ENCODE measurements around the gene ZFPM1.
A peak's percentile ranks its signal among the peaks of the same experiment; 100 is the strongest.

The ZFPM1 gene

GRCh38 chr16:88550246-88550661 is 97.2 kb downstream of the ZFPM1 start:
- Histone ChIP-seq H3K4me2 (no peak overlapping the region), H3K4me3 (IDR thresholded peaks at IDR 0.05; ENCODE audit: insufficient read depth, low read depth, low read length) (no peak overlapping the region), H2AFZ (ENCODE audit: low read depth) (no peak overlapping the region), H3K27me3 (ENCODE audit: insufficient read depth, low read depth) (peaks cover 40% of the 10 kb centered on the region), H3K4me1 (ENCODE audit: low read depth, poor library complexity, severe bottlenecking) (peaks cover 25% of the 10 kb centered on the region), H3K79me2 (ENCODE audit: insufficient read depth, low read depth) (no peaks in the 10 kb centered on the region), H3K27ac (no peak overlapping the region), H4K20me1 (ENCODE audit: insufficient read depth) (no peaks in the 10 kb centered on the region), H3K36me3 (ENCODE audit: insufficient read depth) (no peaks in the 10 kb centered on the region), H3K9ac (no peak overlapping the region)
- no peak for TF ChIP-seq CTCF (conservative IDR thresholded peaks at IDR 0.05; ENCODE audit: low read depth, low read length)

- peaks cover 30% of the 10 kb centered on the region for H3K4me1 ChIP-seq (ENCODE audit: low read depth, poor library complexity, severe bottlenecking)
- H3K4me3 ChIP-seq (IDR thresholded peaks at IDR 0.05; ENCODE audit: insufficient read depth, low read depth, low read length) = no peak overlapping the region
- no peak overlapping the region; the same call in 1 of the 2 replicates for H2AFZ ChIP-seq (ENCODE audit: low read depth)
- no peaks in the 10 kb centered on the region for H4K20me1 ChIP-seq (ENCODE audit: insufficient read depth)
- peak overlapping the region; percentile 32; the same call in 1 of the 2 replicates for H3K27ac ChIP-seq
- H3K36me3 ChIP-seq (ENCODE audit: insufficient read depth) = no peaks in the 10 kb centered on the region
- TF ChIP-seq CTCF (conservative IDR thresholded peaks at IDR 0.05; ENCODE audit: low read depth, low read length) = no peak
- no peaks in the 10 kb centered on the region for H3K79me2 ChIP-seq (ENCODE audit: insufficient read depth, low read depth)
- H3K9ac ChIP-seq = no peak overlapping the region
- H3K27me3 ChIP-seq (ENCODE audit: insufficient read depth, low read depth) = peaks cover 26% of the 10 kb centered on the region
- peak overlapping the region; percentile 67 for H3K4me2 ChIP-seq
Observed at GRCh38 chr16:88552166-88552565, 99.1 kb downstream of the ZFPM1 start.

GRCh38 chr16:88552815-88553214 is 99.7 kb downstream of the ZFPM1 start:
- Histone ChIP-seq H3K79me2 (ENCODE audit: insufficient read depth, low read depth) (no peaks in the 10 kb centered on the region), H4K20me1 (ENCODE audit: insufficient read depth) (no peaks in the 10 kb centered on the region), H3K36me3 (ENCODE audit: insufficient read depth) (no peaks in the 10 kb centered on the region), H3K4me2 (peak overlapping the region; percentile 67), H3K4me1 (ENCODE audit: low read depth, poor library complexity, severe bottlenecking) (peaks cover 30% of the 10 kb centered on the region), H2AFZ (ENCODE audit: low read depth) (peak overlapping the region; percentile 58; the same call in 1 of the 2 replicates), H3K27me3 (ENCODE audit: insufficient read depth, low read depth) (peaks cover 27% of the 10 kb centered on the region), H3K9ac (no peak overlapping the region), H3K27ac (peak overlapping the region; percentile 32; the same call in 1 of the 2 replicates), H3K4me3 (IDR thresholded peaks at IDR 0.05; ENCODE audit: insufficient read depth, low read depth, low read length) (no peak overlapping the region)
- no peak for TF ChIP-seq CTCF (conservative IDR thresholded peaks at IDR 0.05; ENCODE audit: low read depth, low read length)

GRCh38 chr16:88553739-88554138 is 100.7 kb downstream of the ZFPM1 start:
- Histone ChIP-seq H3K4me3 (IDR thresholded peaks at IDR 0.05; ENCODE audit: insufficient read depth, low read depth, low read length) (no peak overlapping the region), H4K20me1 (ENCODE audit: insufficient read depth) (no peaks in the 10 kb centered on the region), H3K27ac (no peak overlapping the region), H3K4me1 (ENCODE audit: low read depth, poor library complexity, severe bottlenecking) (peaks cover 30% of the 10 kb centered on the region), H3K36me3 (ENCODE audit: insufficient read depth) (no peaks in the 10 kb centered on the region), H3K4me2 (peak overlapping the region; percentile 10; the same call in 1 of the 2 replicates), H3K9ac (no peak overlapping the region), H2AFZ (ENCODE audit: low read depth) (no peak overlapping the region), H3K27me3 (ENCODE audit: insufficient read depth, low read depth) (peaks cover 22% of the 10 kb centered on the region; the same call in 1 of the 2 replicates), H3K79me2 (ENCODE audit: insufficient read depth, low read depth) (no peaks in the 10 kb centered on the region)
- TF ChIP-seq CTCF (conservative IDR thresholded peaks at IDR 0.05; ENCODE audit: low read depth, low read length) = no peak
